GM21717 (cell line): ENCODE measurements around the gene PAEP.
"Not testable (repeated sequence)": the region's sequence is repeated elsewhere in the genome, so short reads cannot be mapped to it uniquely, and the experiment has no call there.

Experiments
- ATAC-seq: cut with Tn5 transposase; IDR thresholded peaks from one replicate; pipeline ENCODE4 v1.9.1; 2021; ENCODE audit warnings: mild to moderate bottlenecking, moderate library complexity; ENCODE audit not compliant: unreplicated experiment

The PAEP gene

DNA sequence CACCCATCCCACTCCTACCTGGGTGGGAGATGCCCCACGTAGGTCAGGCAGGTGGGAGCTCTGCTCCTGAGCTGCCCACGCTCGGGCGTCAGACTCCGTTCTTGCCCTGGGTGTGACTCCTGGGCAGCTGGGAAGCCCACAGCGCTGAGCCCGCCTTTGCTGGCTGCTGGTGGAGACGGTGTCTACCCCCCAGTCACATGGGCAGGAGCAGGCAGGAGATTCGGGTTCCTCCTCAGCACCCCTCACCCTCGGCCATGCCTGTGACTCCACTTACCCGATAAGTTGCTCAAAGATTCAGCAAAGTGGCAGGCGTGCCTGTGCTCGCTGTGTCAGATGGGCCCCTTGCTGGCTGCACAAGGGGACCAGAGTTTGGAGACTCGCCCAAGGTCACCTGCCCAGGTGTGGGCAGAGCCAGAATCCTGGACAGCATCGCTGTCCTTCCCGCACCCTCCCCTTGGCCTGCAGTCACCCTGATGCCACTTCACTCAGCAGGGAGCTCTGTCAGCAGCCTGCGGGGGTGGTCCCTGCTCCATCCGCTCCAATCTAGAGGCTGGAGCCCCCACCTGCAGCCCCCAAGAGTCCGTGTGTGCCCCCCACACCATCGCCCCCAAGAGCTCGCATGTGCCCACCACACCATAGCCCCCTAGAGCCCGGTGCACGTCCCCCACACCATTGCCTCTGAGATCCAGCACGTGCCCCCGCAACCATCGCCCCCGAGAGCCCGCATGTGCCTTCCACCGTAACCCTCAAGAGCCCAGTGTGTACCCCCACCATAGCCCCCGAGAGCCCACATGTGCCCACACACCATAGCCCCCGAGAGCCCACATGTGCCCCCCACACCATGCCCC is 36.1 kb upstream of the PAEP start:
- no peak for ATAC-seq

GRCh38 chr9:135526089-135526729 is 35.3 kb upstream of the PAEP start:
- no peak for ATAC-seq

DNA sequence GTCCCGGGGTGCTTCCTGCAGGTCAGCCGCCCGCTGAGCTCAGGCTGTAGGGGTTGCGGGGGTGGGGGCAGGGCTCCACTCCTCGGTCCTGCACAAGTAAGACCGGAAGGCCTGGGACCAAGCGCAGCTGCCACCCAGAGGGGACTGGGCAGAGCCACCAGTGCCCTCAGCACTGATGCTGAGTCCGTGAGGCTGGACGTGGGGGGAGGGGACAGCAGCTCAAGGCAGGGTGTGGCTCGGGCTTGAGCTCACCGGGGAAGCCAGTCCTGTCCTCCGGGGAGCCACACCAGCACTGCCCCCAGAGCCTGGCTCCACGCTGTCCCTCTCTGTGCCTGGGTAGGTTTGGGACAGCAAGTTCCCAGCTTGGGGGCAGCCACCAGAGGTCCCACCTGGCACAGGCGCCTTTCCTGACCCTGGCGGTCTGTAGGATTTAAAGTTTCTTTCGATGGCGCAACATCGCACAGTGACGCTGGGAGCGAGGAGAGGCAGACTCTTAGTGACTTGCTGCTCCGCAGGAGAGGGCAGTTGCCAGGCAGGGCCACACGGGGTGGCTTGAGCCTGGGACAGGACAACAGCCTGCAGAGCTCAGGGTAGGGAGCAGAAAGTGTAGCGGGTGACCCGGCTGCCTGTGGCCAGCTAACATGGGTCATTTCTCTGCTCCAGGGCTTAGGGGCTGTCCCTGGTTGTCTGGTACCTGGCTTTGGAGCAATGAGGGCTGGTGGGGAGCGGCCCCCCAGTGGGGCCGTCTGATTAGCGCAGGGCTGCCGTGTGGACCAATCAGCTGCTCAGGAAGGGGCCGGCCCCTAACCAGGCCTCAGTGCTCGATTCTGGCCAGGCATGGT is 34.6 kb upstream of the PAEP start:
- ATAC-seq, result no peak

- not testable (repeated sequence) for ATAC-seq
These were observed 32.6 kb upstream of the PAEP start for GRCh38 chr9:135528842-135529435.

DNA sequence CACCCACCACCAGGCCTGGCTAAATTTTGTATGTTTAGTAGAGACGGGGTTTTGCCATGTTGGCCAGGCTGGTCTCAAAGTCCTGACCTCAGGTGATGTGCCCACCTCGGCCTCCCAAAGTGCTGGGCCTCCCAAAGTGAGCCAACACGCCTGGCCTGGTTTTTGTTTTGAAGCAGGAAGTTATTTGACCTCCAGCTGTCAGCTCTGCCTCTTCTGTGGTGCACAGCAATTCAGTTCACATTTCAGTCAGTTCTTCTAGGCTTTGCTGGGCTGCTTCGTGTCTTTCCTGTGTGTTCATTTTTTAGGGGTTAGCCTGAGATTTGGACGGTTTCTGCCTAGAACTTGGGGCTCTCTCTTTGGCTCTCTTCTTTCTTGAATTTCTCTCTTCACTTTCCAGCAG is 31.4 kb upstream of the PAEP start:
- no peak for ATAC-seq

DNA sequence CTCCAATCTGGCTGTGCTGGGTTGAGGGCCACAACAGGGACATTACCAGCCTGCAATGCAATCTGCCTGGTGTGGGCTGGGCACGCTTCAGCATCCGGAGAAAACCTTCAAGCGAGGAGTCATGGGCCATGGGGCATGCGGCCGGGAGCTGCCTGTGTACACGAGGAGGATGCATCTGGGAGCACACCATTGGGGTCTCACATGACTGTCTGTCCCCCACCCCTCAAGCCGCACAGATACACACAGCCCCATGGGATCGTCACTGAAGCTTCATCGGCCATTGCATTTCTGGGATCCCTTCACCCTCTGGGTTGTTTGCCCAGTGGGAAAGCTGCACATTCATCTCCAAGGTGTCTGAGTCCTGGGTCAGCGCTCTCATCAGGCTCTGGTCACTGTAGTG is 30.5 kb upstream of the PAEP start:
- ATAC-seq, result no peak

- no peak for ATAC-seq
These were observed 28.4 kb upstream of the PAEP start for GRCh38 chr9:135533113-135533512.

GRCh38 chr9:135533674-135534073 is 27.9 kb upstream of the PAEP start:
- no peak for ATAC-seq

DNA sequence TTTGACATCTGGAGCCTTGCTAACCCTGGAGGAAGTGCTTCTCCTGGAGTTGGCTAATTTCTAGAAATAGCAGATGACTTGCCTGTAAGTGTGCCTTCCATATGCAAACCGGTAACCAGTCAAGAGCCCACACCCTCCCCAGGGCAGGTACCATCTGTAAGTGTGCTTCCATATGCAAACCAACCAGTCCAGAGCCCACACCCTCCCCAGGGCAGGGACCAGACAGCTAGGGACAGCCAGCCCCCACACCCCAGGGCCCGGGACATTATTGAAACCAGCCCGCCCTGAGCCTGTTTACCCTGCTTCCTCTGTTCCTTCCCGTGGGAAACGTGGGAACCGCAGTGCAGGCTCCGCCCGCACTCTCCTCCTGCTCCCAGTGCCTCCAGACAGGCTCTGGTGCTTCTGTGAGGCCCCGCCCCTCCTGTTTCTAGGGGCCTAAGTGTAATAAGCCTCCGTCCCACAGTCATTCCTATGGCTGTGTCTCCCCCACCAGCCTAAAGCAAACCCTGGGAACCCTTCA is 27.3 kb upstream of the PAEP start:
- ATAC-seq, result not testable (repeated sequence)

DNA sequence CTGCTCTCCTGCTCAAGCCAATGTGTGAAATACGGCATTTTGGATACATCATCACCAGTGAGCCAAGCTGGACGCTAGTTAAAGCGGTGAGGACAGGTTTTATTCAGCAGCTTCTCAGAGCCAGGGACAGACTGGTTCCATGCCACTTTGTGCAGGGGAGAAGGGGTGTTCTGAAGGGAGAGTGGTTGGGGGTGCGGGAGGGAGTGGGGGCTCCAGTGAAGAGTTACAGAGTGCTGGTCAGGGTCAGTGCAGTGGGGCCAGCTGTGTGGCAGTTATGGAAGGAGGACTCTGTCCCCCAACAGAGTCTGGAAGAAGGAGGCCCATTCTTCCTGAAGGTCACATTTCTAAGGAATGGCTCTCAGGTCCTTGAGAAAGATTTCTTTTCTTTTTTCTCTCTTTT is 26.7 kb upstream of the PAEP start:
- ATAC-seq, result not testable (repeated sequence)

DNA sequence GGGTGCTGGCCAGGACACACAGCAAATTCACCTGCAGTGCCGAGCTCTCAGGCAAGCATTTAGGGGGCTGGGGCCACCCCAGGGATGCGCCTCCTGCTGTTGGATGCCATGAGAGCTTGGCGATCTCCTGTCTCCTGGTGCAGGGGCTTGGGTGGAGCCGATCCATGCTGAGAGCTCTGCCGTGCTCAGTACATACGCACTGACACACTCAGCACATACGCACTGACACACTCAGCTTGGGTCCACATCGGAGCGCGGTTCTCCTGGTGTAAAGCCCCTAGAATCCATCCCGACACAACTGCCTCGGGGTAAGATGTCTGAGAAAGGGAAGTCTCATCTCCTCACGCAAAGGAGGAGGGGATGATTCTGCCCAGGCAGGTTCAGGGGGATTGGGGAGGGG is 25.9 kb upstream of the PAEP start:
- ATAC-seq, result not testable (repeated sequence)

DNA sequence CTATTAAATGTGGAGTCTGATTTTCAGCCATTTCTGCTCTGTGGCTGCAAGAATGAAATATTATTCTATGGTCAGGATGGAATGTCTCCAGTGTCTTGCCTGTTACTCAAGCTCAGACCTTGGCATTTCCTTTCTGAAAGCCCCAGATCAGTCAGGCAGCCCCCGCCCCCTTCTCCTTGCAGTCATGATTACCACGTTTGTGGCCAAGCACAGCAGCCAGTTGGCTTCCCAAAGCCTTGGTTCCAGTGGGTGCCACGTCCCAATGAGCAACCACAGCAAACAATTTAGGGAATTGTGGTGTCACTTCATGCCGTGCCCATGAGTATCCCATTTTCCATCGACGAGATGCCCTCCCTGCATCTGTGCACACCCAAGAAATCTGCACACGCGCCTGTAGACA is 25.3 kb upstream of the PAEP start:
- no peak for ATAC-seq

DNA sequence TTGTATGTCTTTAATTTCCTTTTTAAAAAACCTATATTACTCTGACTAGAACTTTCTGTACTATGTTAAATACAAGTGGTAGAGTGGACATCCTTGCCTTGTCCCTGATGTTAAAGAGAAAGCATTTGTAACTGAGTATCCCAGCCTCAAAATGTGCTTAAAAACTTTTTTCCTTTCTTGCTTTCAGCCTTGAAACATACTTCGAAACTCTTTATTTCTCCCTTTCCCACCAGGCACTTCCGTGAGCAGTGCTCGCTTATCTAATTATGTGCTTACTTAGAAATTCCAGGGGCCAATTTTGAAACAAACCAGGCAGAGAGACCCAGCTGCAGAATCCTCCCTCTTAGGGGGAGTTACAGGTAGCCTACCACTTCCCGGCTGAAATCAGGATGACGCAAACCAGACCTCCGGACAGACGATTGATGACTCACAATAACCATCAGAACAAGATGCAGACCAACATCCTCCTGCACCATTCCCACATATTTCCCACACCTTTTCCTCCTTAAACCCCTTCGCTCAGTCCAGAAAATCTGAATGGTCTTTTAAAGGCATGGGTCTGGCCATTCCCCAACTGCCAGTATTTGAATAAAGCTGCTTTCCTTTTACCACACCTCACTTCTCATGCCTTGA is 18.2 kb upstream of the PAEP start:
- ATAC-seq, result not testable (repeated sequence)

- no peak for ATAC-seq
These were observed 16.4 kb upstream of the PAEP start for GRCh38 chr9:135544981-135545635.

DNA sequence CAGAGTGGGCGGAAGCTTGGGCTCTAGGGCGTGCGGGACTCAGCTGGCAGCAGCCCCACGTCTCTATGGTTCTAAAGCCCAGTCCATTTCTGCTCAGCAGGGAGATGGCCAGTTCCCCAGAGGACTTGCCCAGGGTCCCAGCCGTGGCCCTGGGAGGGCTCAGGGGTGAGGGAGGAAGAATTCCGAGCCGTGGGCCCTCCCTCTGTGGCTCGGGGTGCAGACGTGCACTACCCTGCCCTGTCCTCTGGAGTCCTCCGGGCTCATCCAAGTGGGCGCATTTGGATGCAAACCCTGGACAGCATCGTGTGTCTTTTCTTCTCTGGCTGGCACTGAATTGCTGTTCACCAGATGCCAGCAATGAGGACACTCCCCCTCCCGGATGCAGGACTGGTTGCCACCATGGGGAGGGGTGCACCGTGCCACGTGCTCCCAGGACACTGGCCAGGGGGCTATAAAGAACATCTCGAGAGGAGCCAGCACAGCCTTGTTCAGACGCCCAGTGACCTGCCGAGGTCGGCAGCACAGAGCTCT is 15.8 kb upstream of the PAEP start, which contains the start of gene OBP2A:
Gene OBP2A (plus strand): TSS at position 481 of the 531 bp plus-strand sequence. CDS start 55 bp downstream, outside the sequence.
- ATAC-seq, result not testable (repeated sequence)

- not testable (repeated sequence) for ATAC-seq
These were observed 14.6 kb upstream of the PAEP start for GRCh38 chr9:135546792-135547617.

DNA sequence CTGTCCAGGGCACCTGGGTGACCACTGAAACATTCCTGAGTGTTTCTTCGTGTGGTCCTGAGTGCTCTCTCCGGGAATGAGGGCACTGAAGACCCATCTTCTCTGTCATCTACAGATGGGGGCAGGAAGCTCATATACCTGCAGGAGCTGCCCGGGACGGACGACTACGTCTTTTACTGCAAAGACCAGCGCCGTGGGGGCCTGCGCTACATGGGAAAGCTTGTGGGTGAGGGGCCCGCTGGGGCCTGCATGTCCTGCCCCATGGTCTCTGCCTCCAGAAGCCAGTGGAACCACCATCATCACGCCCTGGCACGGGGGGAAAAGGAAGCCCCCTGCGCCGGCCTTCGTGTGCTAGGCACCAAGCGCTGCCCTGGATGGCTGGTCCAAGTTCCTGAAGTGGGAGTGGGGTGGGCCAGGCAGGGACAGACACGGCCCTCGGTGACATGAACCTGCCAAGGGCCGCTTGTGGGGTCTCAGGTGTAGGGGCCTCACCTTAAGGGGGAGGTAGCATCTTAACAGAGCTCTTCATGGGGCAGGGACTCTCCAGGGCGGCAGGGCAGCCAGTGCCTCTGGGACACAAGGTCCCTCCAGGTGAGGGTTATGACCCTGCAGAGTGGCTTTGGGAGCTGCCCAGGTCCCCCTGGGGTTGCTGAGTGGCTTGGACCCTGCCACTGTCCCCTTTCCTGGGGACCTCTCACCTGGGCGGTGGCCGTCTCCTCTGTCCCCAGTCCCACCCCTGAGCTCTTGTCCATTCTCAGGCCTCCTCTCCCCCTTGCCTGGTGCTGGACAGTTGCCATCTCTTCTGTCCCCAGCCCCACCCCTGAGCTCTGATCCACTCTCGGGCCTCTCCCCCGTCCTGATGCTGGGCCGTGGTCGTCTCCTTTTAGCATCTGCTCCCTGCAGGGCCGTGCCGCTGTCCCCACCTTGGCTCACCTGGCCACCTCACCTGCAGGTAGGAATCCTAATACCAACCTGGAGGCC is 13.5 kb upstream of the PAEP start:
- ATAC-seq, result no peak
